ENCODE data around the gene GTF2F2. TPM values are rescaled to one million over a fixed set of nuclear protein-coding genes. Genes with fewer than 3 reads are reported as not detected.

The GTF2F2 gene, protein sequence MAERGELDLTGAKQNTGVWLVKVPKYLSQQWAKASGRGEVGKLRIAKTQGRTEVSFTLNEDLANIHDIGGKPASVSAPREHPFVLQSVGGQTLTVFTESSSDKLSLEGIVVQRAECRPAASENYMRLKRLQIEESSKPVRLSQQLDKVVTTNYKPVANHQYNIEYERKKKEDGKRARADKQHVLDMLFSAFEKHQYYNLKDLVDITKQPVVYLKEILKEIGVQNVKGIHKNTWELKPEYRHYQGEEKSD
- 15.2 and 17.1 TPM in 2 replicates for total RNA-seq

DNA sequence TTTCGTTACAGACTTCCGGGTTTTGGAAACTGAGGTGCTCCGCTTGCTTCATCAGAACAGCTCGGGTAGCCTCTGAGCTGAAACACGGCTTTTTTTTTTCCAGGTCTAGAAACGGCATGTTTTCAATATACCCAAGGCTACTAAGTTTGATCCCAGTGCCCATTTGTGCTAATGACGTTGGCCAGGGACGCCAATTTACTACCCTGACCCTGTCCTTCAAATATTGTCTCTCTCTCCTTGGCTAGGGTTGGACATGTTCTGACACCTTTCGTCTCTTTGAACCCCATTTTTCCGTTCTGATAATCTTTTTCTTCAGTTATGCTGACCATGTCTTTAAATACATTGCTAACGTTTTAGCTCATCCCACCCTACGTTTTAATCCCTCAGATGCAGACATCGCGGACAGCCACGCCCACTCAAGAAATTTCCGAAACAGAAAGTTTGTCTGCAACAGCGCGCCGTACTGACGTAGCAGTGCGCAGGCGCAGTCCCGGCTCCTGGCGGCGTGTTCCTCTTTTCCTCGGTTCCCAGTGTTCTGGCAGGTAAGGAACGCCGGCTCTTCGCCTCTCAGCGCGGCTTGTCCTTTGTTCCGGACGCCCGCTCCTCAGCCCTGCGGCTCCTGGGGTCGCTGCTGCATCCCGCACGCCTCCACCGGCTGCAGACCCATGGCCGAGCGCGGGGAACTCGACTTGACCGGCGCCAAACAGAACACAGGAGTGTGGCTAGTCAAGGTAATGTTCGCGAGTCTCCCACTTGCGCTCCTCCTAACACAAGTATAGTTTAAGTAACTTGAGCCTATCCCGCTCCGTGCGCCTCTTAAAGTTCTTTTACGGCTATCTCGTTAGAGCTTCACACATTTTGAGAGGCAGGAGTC lies at the start of gene GTF2F2:
Gene GTF2F2 (plus strand): TSS at position 520 of the 874 bp plus-strand sequence. CDS start 146 bp downstream, at position 666.

DNA sequence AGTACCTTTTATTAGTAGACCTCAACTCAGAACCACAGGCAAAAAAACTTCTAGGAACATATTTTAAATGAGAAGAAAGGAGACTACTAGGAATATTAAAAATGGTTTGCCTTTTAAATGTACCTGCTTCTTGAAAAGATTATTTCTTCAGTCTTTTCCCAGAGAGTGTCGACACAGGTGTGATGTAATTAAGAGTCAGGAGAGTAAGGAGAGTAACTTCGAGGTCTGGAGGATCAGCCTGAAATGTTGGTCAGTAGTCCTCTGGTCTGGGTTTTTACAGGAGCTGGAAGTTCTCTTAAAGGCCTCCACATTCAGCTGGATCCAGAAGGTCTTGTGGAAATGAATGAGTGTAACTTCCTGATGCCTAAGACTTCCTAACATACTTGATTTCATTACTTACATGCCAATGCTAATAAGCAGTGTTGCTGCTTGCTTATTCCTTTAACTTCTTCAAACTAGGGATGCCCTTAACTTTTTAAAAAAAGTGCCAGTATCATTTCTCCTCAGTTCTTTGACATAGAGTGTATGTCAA lies 80.5 kb downstream of the GTF2F2 start, which contains the start of gene KCTD4:
Gene KCTD4 (minus strand): TSS at position 345 of the 532 bp plus-strand sequence. CDS start 6,478 bp downstream, outside the sequence.

Other genes starting within 250 kb of the GTF2F2 start
- gene NUFIP1, start 131.0 kb upstream of the GTF2F2 start, total RNA-seq: 1.7 and 2.1 TPM in 2 replicates
- gene GPALPP1, start 131.0 kb upstream of the GTF2F2 start, total RNA-seq: 22.6 and 26.5 TPM in 2 replicates
- gene KCTD4, start 80.5 kb downstream of the GTF2F2 start, total RNA-seq: 0.13 and 0.50 TPM in 2 replicates
- 3,657 and 4,726 TPM in 2 replicates for gene TPT1, start 220.7 kb downstream of the GTF2F2 start, total RNA-seq

Data from aortic smooth muscle cell (primary cell).